Esophagus muscularis mucosa (tissue), 4 donors: ENCODE data around the gene MCTP2. TPM values are rescaled to one million over a fixed set of nuclear protein-coding genes. Genes with fewer than 3 reads are reported as not detected.

Source experiments
- DNase-seq: peaks from one replicate; pipeline ENCODE4 v3.0.0-alpha.2; 2017; ENCODE audit errors: extremely low spot score
- H3K27ac ChIP-seq, 4 donors: fragments of 200-600 bp; sonication (generic); replicated peaks in 1 of 4; 1 replicate in 3 of 4; 2 replicates in 1 of 4; pipeline ENCODE4 v1.5.1; 2016 to 2019; ENCODE audit warnings: mild to moderate bottlenecking in 1 of 4
- H3K27me3 ChIP-seq, 4 donors: fragments of 200-600 bp; sonication (generic); one replicate each; pipeline versions ENCODE4 v1.5.1 to v1.6.0; 2016 to 2019
- H3K36me3 ChIP-seq, 4 donors: fragments of 200-600 bp; sonication (generic); one replicate each; pipeline ENCODE4 v1.5.1; 2016 to 2019
- H3K4me1 ChIP-seq, 4 donors: fragments of 200-600 bp; sonication (generic); one replicate each; pipeline ENCODE4 v1.5.1; 2016 to 2019
- H3K4me3 ChIP-seq, 4 donors: fragments of 200-600 bp; sonication (generic); 1 replicate in 2 of 4; 2 replicates in 2 of 4; pipeline ENCODE4 v1.5.1; 2016 to 2019; ENCODE audit warnings: mild to moderate bottlenecking in 4 of 4, moderate library complexity in 1 of 4
- H3K9me3 ChIP-seq, 4 donors: fragments of 200-600 bp; sonication (generic); 1 replicate in 3 of 4; 2 replicates in 1 of 4; pipeline ENCODE4 v1.5.1; 2016 to 2019
- CTCF ChIP-seq, 3 experiments: fragments of 200-600 bp in 2 of 3; fragments of 450-650 bp in 1 of 3; sonication (generic) in 2 of 3; IDR thresholded peaks; one replicate each; pipeline ENCODE4 v1.5.1; 2017 to 2019; ENCODE audit warnings: antibody characterized with exemption in 3 of 3, mild to moderate bottlenecking in 2 of 3, moderate library complexity in 1 of 3
- EP300 ChIP-seq: sonication (generic); formaldehyde crosslinking; IDR thresholded peaks from one replicate; pipeline ENCODE4 v1.6.1; 2017; ENCODE audit warnings: antibody characterized with exemption
- POLR2A ChIP-seq: fragments of 450-650 bp; IDR thresholded peaks from one replicate; pipeline ENCODE4 v1.6.1; 2017; ENCODE audit warnings: antibody characterized with exemption, moderate library complexity, mild to moderate bottlenecking, low read depth
- POLR2AphosphoS5 ChIP-seq, 2 donors: sonication (generic); formaldehyde crosslinking; IDR thresholded peaks; one replicate each; pipeline ENCODE4 v1.6.1; 2017; ENCODE audit warnings: antibody characterized with exemption in 2 of 2
- WGBS: methylation state at CpG from one replicate; pipeline ENCODE4 v1.1.5; 2018; 5-methylcytosine and 5-hydroxymethylcytosine counted together
- intact Hi-C: fragments of 100-400 bp; cut with DNase I; formaldehyde crosslinking; loops from one replicate; pipeline ENCODE4 v1.15.1; 2023
- total RNA-seq, 4 donors: library from RNA; depleted of rRNA; stranded (reverse); fragments of >200 nt; gene quantifications; one replicate each; pipeline versions ENCODE4 v1.1.0 to v1.2.1, GENCODE V29; 2016

Gene MCTP2
- total RNA-seq, 4 donors from 2014 or later = 2.4 to 14.6 (median 4.4) TPM

GRCh38 chr15:94290730-94291129 lies 59.4 kb downstream of the MCTP2 start:
- H3K27me3 ChIP-seq = no peaks in the 10 kb centered on the region
- TF ChIP-seq EP300 = no peak
- TF ChIP-seq POLR2A = no peak
- TF ChIP-seq CTCF (IDR thresholded peaks at IDR 0.05) = no peak
- TF ChIP-seq POLR2AphosphoS5 (IDR thresholded peaks at IDR 0.05) = no peak
- H3K4me3 ChIP-seq = no peak overlapping the region
- WGBS = 83% methylated on average over 1 of the region's 1 CpG
- no peaks in the 10 kb centered on the region for H3K4me1 ChIP-seq
- no peak for DNase-seq
- intact Hi-C loops = no loop called here
- no peaks in the 10 kb centered on the region for H3K36me3 ChIP-seq
- peaks cover 0 to 5% (median 2%) of the 10 kb centered on the region in 4 donors for H3K9me3 ChIP-seq
- H3K27ac ChIP-seq = no peak overlapping the region

GRCh38 chr15:94293411-94294402 lies 62.3 kb downstream of the MCTP2 start:
- peaks cover 0 to 5% (median 2%) of the 10 kb centered on the region in 4 donors for H3K9me3 ChIP-seq
- no peaks in the 10 kb centered on the region for H3K4me1 ChIP-seq
- TF ChIP-seq POLR2AphosphoS5 (IDR thresholded peaks at IDR 0.05) (no peak), EP300 (no peak), POLR2A (no peak), CTCF (IDR thresholded peaks at IDR 0.05) (no peak)
- H3K27ac ChIP-seq = no peak overlapping the region
- DNase-seq = no peak
- intact Hi-C loops = no loop called here
- no peak overlapping the region for H3K4me3 ChIP-seq
- H3K36me3 ChIP-seq = no peaks in the 10 kb centered on the region
- 72% methylated on average over 13 of the region's 13 CpGs for WGBS
- no peaks in the 10 kb centered on the region for H3K27me3 ChIP-seq

GRCh38 chr15:94294556-94294955 lies 63.2 kb downstream of the MCTP2 start:
- intact Hi-C loops = no loop called here
- WGBS = 54% methylated on average over 1 of the region's 1 CpG
- Histone ChIP-seq H3K27ac (no peak overlapping the region), H3K4me1 (no peaks in the 10 kb centered on the region), H3K36me3 (no peaks in the 10 kb centered on the region), H3K27me3 (no peaks in the 10 kb centered on the region), H3K9me3 (peaks cover 0 to 5% (median 2%) of the 10 kb centered on the region in 4 donors), H3K4me3 (no peak overlapping the region)
- no peak for TF ChIP-seq EP300
- TF ChIP-seq CTCF (IDR thresholded peaks at IDR 0.05) = no peak
- no peak for TF ChIP-seq POLR2AphosphoS5 (IDR thresholded peaks at IDR 0.05)
- TF ChIP-seq POLR2A = no peak
- no peak for DNase-seq

GRCh38 chr15:94295275-94295674 lies 63.9 kb downstream of the MCTP2 start:
- Histone ChIP-seq H3K4me3 (no peak overlapping the region), H3K36me3 (no peaks in the 10 kb centered on the region), H3K27me3 (no peaks in the 10 kb centered on the region), H3K27ac (no peak overlapping the region), H3K9me3 (peaks cover 0 to 5% (median 0%) of the 10 kb centered on the region in 4 donors), H3K4me1 (no peaks in the 10 kb centered on the region)
- TF ChIP-seq POLR2A (no peak), CTCF (IDR thresholded peaks at IDR 0.05) (no peak), POLR2AphosphoS5 (IDR thresholded peaks at IDR 0.05) (no peak), EP300 (no peak)
- DNase-seq = no peak
- 84% methylated on average over 4 of the region's 4 CpGs for WGBS
- intact Hi-C loops = no loop called here
